ENCODE measurements around the gene NMRK1.

GRCh38 chr9:75061169-75061568 is 26.8 kb downstream of the NMRK1 start:
- TF ChIP-seq CTCF (conservative IDR thresholded peaks at IDR 0.05 in 1 of 2, IDR thresholded peaks at IDR 0.05 in 1 of 2; ENCODE audit: extremely low read depth in 1 of 2, insufficient read depth in 1 of 2, low read depth in 1 of 2, low read length in 2 of 2): no peak
- TF ChIP-seq EZH2 (IDR thresholded peaks at IDR 0.05; ENCODE audit: borderline replicate concordance, low read length): no peak
